ENCODE results near the gene MKKS. TPM values are rescaled to one million over a fixed set of nuclear protein-coding genes. Genes with fewer than 3 reads are reported as not detected.

MKKS gene
- total and polyA plus RNA-seq, 2 donors (not counting 1 experiment from before 2014, with no cell fraction given) = 6.0 to 12.6 TPM

- TF ChIP-seq EZH2 (IDR thresholded peaks at IDR 0.05; ENCODE audit: borderline replicate concordance, insufficient read depth, low read depth, low read length, poor library complexity, severe bottlenecking) = no peak
- no peak for TF ChIP-seq CTCF (IDR thresholded peaks at IDR 0.05)
- H3K4me1 Mint-ChIP-seq = no peaks in the 10 kb centered on the region
- ATAC-seq (ENCODE audit: low read depth) (no peak), DNase-seq (no peak)
- CTCF ChIA-PET = no interaction called here
- Histone ChIP-seq H3K4me2 (replicated peaks; ENCODE audit: low read depth, low read length, poor library complexity, severe bottlenecking) (no peak overlapping the region), H3K36me3 (replicated peaks in 1 of 2; ENCODE audit: control extremely low read depth in 1 of 2, control insufficient read depth in 1 of 2, extremely low read depth in 1 of 2, insufficient read depth in 2 of 2, low read length in 1 of 2) (no peaks in the 10 kb centered on the region), H3K9ac (ENCODE audit: low read length) (no peak overlapping the region), H4K20me1 (ENCODE audit: control insufficient read depth, insufficient read depth, low read length, poor library complexity, severe bottlenecking) (no peaks in the 10 kb centered on the region), H3K9me3 (ENCODE audit: control extremely low read depth in 1 of 3, control insufficient read depth in 2 of 3, insufficient read depth in 1 of 3, low read length in 2 of 3) (no peaks in the 10 kb centered on the region), H3K79me2 (ENCODE audit: control insufficient read depth, insufficient read depth, low read length) (no peaks in the 10 kb centered on the region), H3K4me3 (ENCODE audit: control extremely low read depth in 1 of 5, extremely low read depth in 1 of 5, insufficient read depth in 1 of 5, low read depth in 2 of 5, low read length in 4 of 5) (no peak overlapping the region), H3K4me1 (ENCODE audit: control insufficient read depth in 2 of 2, insufficient read depth in 2 of 2, low read length in 2 of 2) (no peaks in the 10 kb centered on the region), H3K27me3 (replicated peaks in 1 of 4; ENCODE audit: control extremely low read depth in 1 of 4, control insufficient read depth in 3 of 4, insufficient read depth in 4 of 4, low read length in 3 of 4) (no peaks in the 10 kb centered on the region), H3K27ac (ENCODE audit: low read length in 2 of 2) (no peak overlapping the region), H2AFZ (ENCODE audit: insufficient read depth, low read depth, low read length, poor library complexity, severe bottlenecking) (no peak overlapping the region)
- H3K9me3 Mint-ChIP-seq (ENCODE audit: insufficient read depth) = no peaks in the 10 kb centered on the region
- intact Hi-C loops (cut with micrococcal nuclease) = no loop called here
- H3K27ac Mint-ChIP-seq = no peak overlapping the region
- no CpG with 5 or more reads among the region's 8 CpGs for WGBS (ENCODE audit: insufficient coverage)
- H3K4me3 Mint-ChIP-seq = no peak overlapping the region
- peaks cover 10% of the 10 kb centered on the region for H3K27me3 Mint-ChIP-seq
- POLR2A ChIA-PET = no interaction called here
Measured at GRCh38 chr20:10357061-10357708, 76.8 kb downstream of the MKKS start.

GRCh38 chr20:10356628-10357027, 77.4 kb downstream of the MKKS start:
- Mint-ChIP-seq H3K9me3 (ENCODE audit: insufficient read depth) (no peaks in the 10 kb centered on the region), H3K27ac (no peak overlapping the region), H3K4me3 (no peak overlapping the region), H3K27me3 (peaks cover 10% of the 10 kb centered on the region), H3K4me1 (no peaks in the 10 kb centered on the region)
- Histone ChIP-seq H3K9ac (ENCODE audit: low read length) (no peak overlapping the region), H2AFZ (ENCODE audit: insufficient read depth, low read depth, low read length, poor library complexity, severe bottlenecking) (no peak overlapping the region), H3K27ac (ENCODE audit: low read length in 2 of 2) (no peak overlapping the region), H3K36me3 (replicated peaks in 1 of 2; ENCODE audit: control extremely low read depth in 1 of 2, control insufficient read depth in 1 of 2, extremely low read depth in 1 of 2, insufficient read depth in 2 of 2, low read length in 1 of 2) (no peaks in the 10 kb centered on the region), H3K4me1 (ENCODE audit: control insufficient read depth in 2 of 2, insufficient read depth in 2 of 2, low read length in 2 of 2) (no peaks in the 10 kb centered on the region), H3K4me3 (ENCODE audit: control extremely low read depth in 1 of 5, extremely low read depth in 1 of 5, insufficient read depth in 1 of 5, low read depth in 2 of 5, low read length in 4 of 5) (no peak overlapping the region), H3K79me2 (ENCODE audit: control insufficient read depth, insufficient read depth, low read length) (no peaks in the 10 kb centered on the region), H4K20me1 (ENCODE audit: control insufficient read depth, insufficient read depth, low read length, poor library complexity, severe bottlenecking) (no peaks in the 10 kb centered on the region), H3K27me3 (replicated peaks in 1 of 4; ENCODE audit: control extremely low read depth in 1 of 4, control insufficient read depth in 3 of 4, insufficient read depth in 4 of 4, low read length in 3 of 4) (no peaks in the 10 kb centered on the region), H3K9me3 (ENCODE audit: control extremely low read depth in 1 of 3, control insufficient read depth in 2 of 3, insufficient read depth in 1 of 3, low read length in 2 of 3) (no peaks in the 10 kb centered on the region), H3K4me2 (replicated peaks; ENCODE audit: low read depth, low read length, poor library complexity, severe bottlenecking) (no peak overlapping the region)
- WGBS (ENCODE audit: insufficient coverage) = no CpG with 5 or more reads among the region's 1 CpG
- POLR2A ChIA-PET = no interaction called here
- no peak for DNase-seq
- intact Hi-C loops (cut with micrococcal nuclease) = no loop called here
- no peak for ATAC-seq (ENCODE audit: low read depth)
- TF ChIP-seq CTCF (IDR thresholded peaks at IDR 0.05) (no peak), EZH2 (IDR thresholded peaks at IDR 0.05; ENCODE audit: borderline replicate concordance, insufficient read depth, low read depth, low read length, poor library complexity, severe bottlenecking) (no peak)
- CTCF ChIA-PET = no interaction called here
